ENCODE data around the gene GIGYF2.

DNA sequence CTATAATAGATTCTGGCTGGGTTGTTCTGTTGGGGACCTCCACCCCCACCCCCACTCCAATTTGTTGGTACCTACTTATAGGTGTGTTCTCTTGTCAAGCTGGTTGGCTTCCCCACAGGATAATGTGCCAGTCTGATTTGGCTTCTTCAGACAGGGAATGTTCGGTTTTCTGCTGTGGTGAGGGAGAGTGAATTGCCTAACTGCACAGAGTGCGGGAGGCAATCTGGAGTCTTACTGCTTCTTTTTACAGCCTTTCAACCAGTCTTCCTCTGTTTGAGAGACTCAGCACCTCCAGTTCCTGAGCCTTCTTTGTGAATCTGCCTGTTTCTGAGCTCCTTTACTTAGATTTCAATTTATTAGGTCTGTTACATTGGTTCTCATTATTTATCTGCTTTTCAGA lies 145.6 kb downstream of the GIGYF2 start:
- TF ChIP-seq SIN3A (IDR thresholded peaks at IDR 0.05; ENCODE audit: borderline replicate concordance, insufficient read depth, low read depth, low read length) (no peak), POLR2AphosphoS5 (IDR thresholded peaks at IDR 0.05; ENCODE audit: low read depth, low read length) (no peak), TCF7L2 (IDR thresholded peaks at IDR 0.05; ENCODE audit: low read depth, low read length) (no peak)
- TF ChIP-seq, protein P1, sequence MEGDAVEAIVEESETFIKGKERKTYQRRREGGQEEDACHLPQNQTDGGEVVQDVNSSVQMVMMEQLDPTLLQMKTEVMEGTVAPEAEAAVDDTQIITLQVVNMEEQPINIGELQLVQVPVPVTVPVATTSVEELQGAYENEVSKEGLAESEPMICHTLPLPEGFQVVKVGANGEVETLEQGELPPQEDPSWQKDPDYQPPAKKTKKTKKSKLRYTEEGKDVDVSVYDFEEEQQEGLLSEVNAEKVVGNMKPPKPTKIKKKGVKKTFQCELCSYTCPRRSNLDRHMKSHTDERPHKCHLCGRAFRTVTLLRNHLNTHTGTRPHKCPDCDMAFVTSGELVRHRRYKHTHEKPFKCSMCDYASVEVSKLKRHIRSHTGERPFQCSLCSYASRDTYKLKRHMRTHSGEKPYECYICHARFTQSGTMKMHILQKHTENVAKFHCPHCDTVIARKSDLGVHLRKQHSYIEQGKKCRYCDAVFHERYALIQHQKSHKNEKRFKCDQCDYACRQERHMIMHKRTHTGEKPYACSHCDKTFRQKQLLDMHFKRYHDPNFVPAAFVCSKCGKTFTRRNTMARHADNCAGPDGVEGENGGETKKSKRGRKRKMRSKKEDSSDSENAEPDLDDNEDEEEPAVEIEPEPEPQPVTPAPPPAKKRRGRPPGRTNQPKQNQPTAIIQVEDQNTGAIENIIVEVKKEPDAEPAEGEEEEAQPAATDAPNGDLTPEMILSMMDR (IDR thresholded peaks at IDR 0.05): no peak
- TF ChIP-seq, protein P2, sequence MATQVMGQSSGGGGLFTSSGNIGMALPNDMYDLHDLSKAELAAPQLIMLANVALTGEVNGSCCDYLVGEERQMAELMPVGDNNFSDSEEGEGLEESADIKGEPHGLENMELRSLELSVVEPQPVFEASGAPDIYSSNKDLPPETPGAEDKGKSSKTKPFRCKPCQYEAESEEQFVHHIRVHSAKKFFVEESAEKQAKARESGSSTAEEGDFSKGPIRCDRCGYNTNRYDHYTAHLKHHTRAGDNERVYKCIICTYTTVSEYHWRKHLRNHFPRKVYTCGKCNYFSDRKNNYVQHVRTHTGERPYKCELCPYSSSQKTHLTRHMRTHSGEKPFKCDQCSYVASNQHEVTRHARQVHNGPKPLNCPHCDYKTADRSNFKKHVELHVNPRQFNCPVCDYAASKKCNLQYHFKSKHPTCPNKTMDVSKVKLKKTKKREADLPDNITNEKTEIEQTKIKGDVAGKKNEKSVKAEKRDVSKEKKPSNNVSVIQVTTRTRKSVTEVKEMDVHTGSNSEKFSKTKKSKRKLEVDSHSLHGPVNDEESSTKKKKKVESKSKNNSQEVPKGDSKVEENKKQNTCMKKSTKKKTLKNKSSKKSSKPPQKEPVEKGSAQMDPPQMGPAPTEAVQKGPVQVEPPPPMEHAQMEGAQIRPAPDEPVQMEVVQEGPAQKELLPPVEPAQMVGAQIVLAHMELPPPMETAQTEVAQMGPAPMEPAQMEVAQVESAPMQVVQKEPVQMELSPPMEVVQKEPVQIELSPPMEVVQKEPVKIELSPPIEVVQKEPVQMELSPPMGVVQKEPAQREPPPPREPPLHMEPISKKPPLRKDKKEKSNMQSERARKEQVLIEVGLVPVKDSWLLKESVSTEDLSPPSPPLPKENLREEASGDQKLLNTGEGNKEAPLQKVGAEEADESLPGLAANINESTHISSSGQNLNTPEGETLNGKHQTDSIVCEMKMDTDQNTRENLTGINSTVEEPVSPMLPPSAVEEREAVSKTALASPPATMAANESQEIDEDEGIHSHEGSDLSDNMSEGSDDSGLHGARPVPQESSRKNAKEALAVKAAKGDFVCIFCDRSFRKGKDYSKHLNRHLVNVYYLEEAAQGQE (IDR thresholded peaks at IDR 0.05; ENCODE audit: insufficient read depth in 1 of 2, low read depth in 2 of 2, low read length in 1 of 2): no peak
